KMS-11 (cell line): ENCODE results near the gene HEXD.

Experiments
- H2AFZ ChIP-seq: fragments of 200-600 bp; sonication (generic); 2 replicates; pipeline ENCODE4 v1.6.1; 2016; ENCODE audit warnings: antibody characterized with exemption, mixed run types, low read depth
- H3K27ac ChIP-seq: fragments of 200-600 bp; sonication (generic); 2 replicates; pipeline ENCODE4 v1.6.1; 2016; ENCODE audit warnings: mild to moderate bottlenecking, mixed run types
- H3K27me3 ChIP-seq: fragments of 200-600 bp; sonication (generic); 2 replicates; pipeline ENCODE4 v1.6.1; 2017; ENCODE audit warnings: mild to moderate bottlenecking, low read depth, mixed run types, moderate library complexity; ENCODE audit not compliant: insufficient read depth
- H3K36me3 ChIP-seq: fragments of 200-600 bp; sonication (generic); 2 replicates; pipeline ENCODE4 v1.6.1; 2017; ENCODE audit warnings: mild to moderate bottlenecking, mixed run types; ENCODE audit not compliant: insufficient read depth
- H3K4me1 ChIP-seq: fragments of 200-600 bp; sonication (generic); 2 replicates; pipeline ENCODE4 v1.6.1; 2016; ENCODE audit warnings: mild to moderate bottlenecking, low read depth, mixed run types; ENCODE audit not compliant: poor library complexity, severe bottlenecking
- H3K4me2 ChIP-seq: fragments of 200-600 bp; sonication (generic); 2 replicates; pipeline ENCODE4 v1.7.0; 2016; ENCODE audit warnings: mild to moderate bottlenecking, mixed run types
- H3K4me3 ChIP-seq: fragments of 200-600 bp; sonication (generic); IDR thresholded peaks from 2 replicates; pipeline ENCODE4 v1.6.1; 2017; ENCODE audit warnings: low read depth, low read length, mixed read lengths; ENCODE audit not compliant: insufficient read depth
- H3K79me2 ChIP-seq: fragments of 200-600 bp; sonication (generic); 2 replicates; pipeline ENCODE4 v1.6.1; 2016; ENCODE audit warnings: low read depth, mixed run types; ENCODE audit not compliant: insufficient read depth
- H3K9ac ChIP-seq: fragments of 200-600 bp; sonication (generic); 2 replicates; pipeline ENCODE4 v1.6.1; 2016; ENCODE audit warnings: mild to moderate bottlenecking, mixed run types
- H4K20me1 ChIP-seq: fragments of 200-600 bp; sonication (generic); 2 replicates; pipeline ENCODE4 v1.6.1; 2016; ENCODE audit warnings: mild to moderate bottlenecking, mixed run types; ENCODE audit not compliant: insufficient read depth
- TF ChIP-seq, protein P1 (sequence below): fragments of 200-600 bp; sonication (generic); conservative IDR thresholded peaks from 2 replicates; pipeline ENCODE4 v1.6.1; 2017; ENCODE audit warnings: low read depth, mild to moderate bottlenecking, antibody characterized with exemption, low read length, moderate library complexity, mixed read lengths

Gene HEXD

GRCh38 chr17:82439829-82440365 lies 21.8 kb downstream of the HEXD start:
- H3K27ac ChIP-seq = no peak overlapping the region
- no peaks in the 10 kb centered on the region for H3K4me1 ChIP-seq

GRCh38 chr17:82440469-82440981 lies 22.4 kb downstream of the HEXD start:
- no peaks in the 10 kb centered on the region for H3K27me3 ChIP-seq
- no peaks in the 10 kb centered on the region for H3K79me2 ChIP-seq
- no peak overlapping the region for H3K4me3 ChIP-seq
- no peak overlapping the region for H3K9ac ChIP-seq
- TF ChIP-seq, protein P1, sequence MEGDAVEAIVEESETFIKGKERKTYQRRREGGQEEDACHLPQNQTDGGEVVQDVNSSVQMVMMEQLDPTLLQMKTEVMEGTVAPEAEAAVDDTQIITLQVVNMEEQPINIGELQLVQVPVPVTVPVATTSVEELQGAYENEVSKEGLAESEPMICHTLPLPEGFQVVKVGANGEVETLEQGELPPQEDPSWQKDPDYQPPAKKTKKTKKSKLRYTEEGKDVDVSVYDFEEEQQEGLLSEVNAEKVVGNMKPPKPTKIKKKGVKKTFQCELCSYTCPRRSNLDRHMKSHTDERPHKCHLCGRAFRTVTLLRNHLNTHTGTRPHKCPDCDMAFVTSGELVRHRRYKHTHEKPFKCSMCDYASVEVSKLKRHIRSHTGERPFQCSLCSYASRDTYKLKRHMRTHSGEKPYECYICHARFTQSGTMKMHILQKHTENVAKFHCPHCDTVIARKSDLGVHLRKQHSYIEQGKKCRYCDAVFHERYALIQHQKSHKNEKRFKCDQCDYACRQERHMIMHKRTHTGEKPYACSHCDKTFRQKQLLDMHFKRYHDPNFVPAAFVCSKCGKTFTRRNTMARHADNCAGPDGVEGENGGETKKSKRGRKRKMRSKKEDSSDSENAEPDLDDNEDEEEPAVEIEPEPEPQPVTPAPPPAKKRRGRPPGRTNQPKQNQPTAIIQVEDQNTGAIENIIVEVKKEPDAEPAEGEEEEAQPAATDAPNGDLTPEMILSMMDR = no peak
- no peak overlapping the region for H3K27ac ChIP-seq
- no peak overlapping the region for H2AFZ ChIP-seq
- H4K20me1 ChIP-seq = no peaks in the 10 kb centered on the region
- no peak overlapping the region for H3K4me2 ChIP-seq
- H3K4me1 ChIP-seq = no peaks in the 10 kb centered on the region
- no peaks in the 10 kb centered on the region for H3K36me3 ChIP-seq

More at GRCh38 chr17:82439829-82440365, 21.8 kb downstream of the HEXD start:
- Histone ChIP-seq H3K4me3 (no peak overlapping the region), H3K4me2 (no peak overlapping the region), H4K20me1 (no peaks in the 10 kb centered on the region), H2AFZ (no peak overlapping the region), H3K9ac (no peak overlapping the region), H3K79me2 (no peaks in the 10 kb centered on the region), H3K27me3 (no peaks in the 10 kb centered on the region), H3K36me3 (no peaks in the 10 kb centered on the region)
- TF ChIP-seq, protein P1 = no peak

DNA sequence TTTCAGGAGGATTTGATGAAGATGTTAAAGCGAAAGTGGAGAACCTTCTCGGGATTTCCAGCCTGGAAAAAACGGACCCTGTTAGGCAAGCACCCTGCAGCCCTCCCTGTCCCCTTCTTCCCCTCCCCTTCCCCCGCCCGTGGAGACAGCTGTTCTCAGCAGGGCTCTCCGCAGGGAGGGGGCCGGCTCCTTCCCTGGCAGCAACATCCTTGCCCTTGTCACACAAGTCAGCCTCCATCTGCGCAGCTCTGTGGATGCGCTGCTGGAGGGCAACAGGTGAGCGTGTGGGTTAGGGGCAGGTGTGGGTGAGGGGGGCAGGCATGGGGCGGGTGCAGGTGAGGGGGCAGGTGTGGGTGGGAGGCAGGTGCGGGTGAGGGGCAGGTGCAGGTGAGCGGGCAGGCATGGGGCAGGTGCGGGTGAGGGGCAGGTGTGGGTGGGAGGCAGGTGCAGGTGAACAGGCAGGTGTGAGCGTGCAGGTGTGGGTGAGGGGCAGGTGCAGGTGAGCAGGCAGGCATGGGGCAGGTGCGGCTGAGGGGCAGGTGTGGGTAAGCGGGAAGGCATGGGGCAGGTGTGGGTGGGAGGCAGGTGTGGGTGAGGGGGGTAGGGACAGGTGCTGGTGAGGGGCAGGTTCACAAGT lies 23.0 kb downstream of the HEXD start:
- H3K4me3 ChIP-seq = no peak overlapping the region
- H2AFZ ChIP-seq = no peak overlapping the region
- no peaks in the 10 kb centered on the region for H4K20me1 ChIP-seq
- no peaks in the 10 kb centered on the region for H3K36me3 ChIP-seq
- H3K4me2 ChIP-seq = no peak overlapping the region
- no peaks in the 10 kb centered on the region for H3K4me1 ChIP-seq
- H3K27me3 ChIP-seq = no peaks in the 10 kb centered on the region
- no peak overlapping the region for H3K9ac ChIP-seq
- H3K27ac ChIP-seq = no peak overlapping the region
- H3K79me2 ChIP-seq = peaks cover 4% of the 10 kb centered on the region; the same call in 1 of the 2 replicates
- TF ChIP-seq, protein P1 = no peak

DNA sequence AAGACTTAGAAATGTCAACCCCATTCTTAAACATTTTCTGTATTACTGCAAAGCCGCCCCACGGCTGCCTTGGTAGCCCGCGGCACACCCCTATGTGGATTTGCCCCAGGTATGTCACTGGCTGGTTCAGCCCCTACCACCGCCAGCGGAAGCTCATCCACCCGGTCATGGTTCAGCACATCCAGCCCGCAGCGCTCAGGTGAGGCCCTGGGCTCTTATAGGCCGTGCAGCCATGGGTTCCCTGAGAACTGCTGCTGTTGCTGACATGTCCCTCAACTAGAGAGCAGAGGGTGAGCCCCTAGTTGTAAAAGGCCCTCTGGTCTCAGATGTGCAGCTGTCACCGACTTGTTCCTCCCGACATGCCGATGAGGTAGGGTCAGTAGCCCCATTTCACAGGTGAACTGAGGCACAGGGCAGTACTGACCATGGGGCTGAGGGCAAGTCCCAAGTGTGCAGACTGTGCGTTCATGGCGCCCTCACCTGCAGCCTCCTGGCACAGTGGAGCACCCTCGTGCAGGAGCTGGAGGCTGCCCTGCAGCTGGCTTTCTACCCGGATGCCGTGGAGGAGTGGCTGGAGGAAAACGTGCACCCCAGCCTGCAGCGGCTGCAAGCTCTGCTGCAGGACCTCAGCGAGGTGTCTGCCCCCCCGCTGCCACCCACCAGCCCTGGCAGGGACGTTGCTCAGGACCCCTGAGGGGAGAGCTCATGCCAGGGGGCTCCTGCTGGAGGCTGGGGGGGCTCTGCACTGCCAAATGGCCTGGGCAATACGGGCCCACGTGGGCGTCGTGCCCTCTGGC lies 23.7 kb downstream of the HEXD start:
- Histone ChIP-seq H3K4me3 (no peak overlapping the region), H3K4me2 (no peak overlapping the region), H3K9ac (no peak overlapping the region), H3K4me1 (no peaks in the 10 kb centered on the region), H4K20me1 (no peaks in the 10 kb centered on the region), H3K79me2 (peaks cover 10% of the 10 kb centered on the region; the same call in 1 of the 2 replicates), H3K27ac (no peak overlapping the region), H2AFZ (no peak overlapping the region), H3K27me3 (no peaks in the 10 kb centered on the region), H3K36me3 (no peaks in the 10 kb centered on the region)
- TF ChIP-seq, protein P1 = no peak
